Loucy (cell line): Measurements from ENCODE around the gene DEPDC4.

Experiments used
- EZH2phosphoT487 ChIP-seq: fragments of 200-600 bp; IDR thresholded peaks from 2 replicates; pipeline ENCODE4 v1.6.1; 2018; ENCODE audit warnings: antibody characterized with exemption, mild to moderate bottlenecking, moderate library complexity, borderline replicate concordance
- TF ChIP-seq, protein P1 (sequence below): fragments of 200-600 bp; sonication (generic); conservative IDR thresholded peaks from 2 replicates; pipeline ENCODE4 v1.5.1; 2014; ENCODE audit warnings: mild to moderate bottlenecking, antibody characterized with exemption, low read length

DNA sequence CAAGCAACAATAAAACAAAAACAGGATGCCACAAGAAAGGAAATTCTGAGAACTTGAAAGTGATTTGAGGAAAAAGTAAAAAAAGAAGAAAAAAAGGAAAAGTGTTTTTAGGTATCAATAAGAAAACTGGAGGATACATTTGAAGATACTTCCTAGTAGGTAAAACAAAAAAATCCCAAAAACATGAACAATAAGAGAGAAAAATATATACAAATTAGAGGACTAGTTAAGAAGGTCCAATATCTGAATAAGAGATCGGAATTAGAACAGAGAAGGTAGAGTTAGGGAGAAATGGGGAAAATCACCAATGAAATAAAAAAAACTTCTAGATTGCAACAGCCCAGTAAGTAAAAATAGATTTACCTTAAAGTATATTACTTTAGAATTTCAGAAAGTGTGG is 8.8 kb downstream of the DEPDC4 start:
- TF ChIP-seq, protein P1, sequence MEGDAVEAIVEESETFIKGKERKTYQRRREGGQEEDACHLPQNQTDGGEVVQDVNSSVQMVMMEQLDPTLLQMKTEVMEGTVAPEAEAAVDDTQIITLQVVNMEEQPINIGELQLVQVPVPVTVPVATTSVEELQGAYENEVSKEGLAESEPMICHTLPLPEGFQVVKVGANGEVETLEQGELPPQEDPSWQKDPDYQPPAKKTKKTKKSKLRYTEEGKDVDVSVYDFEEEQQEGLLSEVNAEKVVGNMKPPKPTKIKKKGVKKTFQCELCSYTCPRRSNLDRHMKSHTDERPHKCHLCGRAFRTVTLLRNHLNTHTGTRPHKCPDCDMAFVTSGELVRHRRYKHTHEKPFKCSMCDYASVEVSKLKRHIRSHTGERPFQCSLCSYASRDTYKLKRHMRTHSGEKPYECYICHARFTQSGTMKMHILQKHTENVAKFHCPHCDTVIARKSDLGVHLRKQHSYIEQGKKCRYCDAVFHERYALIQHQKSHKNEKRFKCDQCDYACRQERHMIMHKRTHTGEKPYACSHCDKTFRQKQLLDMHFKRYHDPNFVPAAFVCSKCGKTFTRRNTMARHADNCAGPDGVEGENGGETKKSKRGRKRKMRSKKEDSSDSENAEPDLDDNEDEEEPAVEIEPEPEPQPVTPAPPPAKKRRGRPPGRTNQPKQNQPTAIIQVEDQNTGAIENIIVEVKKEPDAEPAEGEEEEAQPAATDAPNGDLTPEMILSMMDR, result no peak
- TF ChIP-seq EZH2phosphoT487, result no peak
